ENCODE data around the gene KLHL36.
A peak's percentile ranks its signal among the peaks of the same experiment; 100 is the strongest.
"Not testable (repeated sequence)": the region's sequence is repeated elsewhere in the genome, so short reads cannot be mapped to it uniquely, and the experiment has no call there.

Gene KLHL36

GRCh38 chr16:84670063-84670462 is 21.8 kb downstream of the KLHL36 start:
- no peak for DNase-seq (ENCODE audit: low read depth in 2 of 2)

- no peak for DNase-seq (ENCODE audit: low read depth in 2 of 2)
Measured at GRCh38 chr16:84672276-84673202, 24.2 kb downstream of the KLHL36 start.

GRCh38 chr16:84673203-84673535 is 24.9 kb downstream of the KLHL36 start:
- no peak for DNase-seq (ENCODE audit: low read depth in 2 of 2)

GRCh38 chr16:84673561-84673960 is 25.2 kb downstream of the KLHL36 start:
- DNase-seq (ENCODE audit: low read depth in 2 of 2) = no peak

GRCh38 chr16:84675423-84675822 is 27.1 kb downstream of the KLHL36 start:
- no peak for DNase-seq (ENCODE audit: low read depth in 2 of 2)

GRCh38 chr16:84675884-84676283 is 27.6 kb downstream of the KLHL36 start:
- no peak for DNase-seq (ENCODE audit: low read depth in 2 of 2)

GRCh38 chr16:84677017-84677803 is 28.9 kb downstream of the KLHL36 start:
- DNase-seq (ENCODE audit: low read depth in 2 of 2) = no peak

GRCh38 chr16:84677849-84678248 is 29.5 kb downstream of the KLHL36 start:
- DNase-seq (ENCODE audit: low read depth in 2 of 2) = no peak

- no peak for DNase-seq (ENCODE audit: low read depth in 2 of 2)
Measured at GRCh38 chr16:84678541-84678940, 30.2 kb downstream of the KLHL36 start.

- no peak for DNase-seq (ENCODE audit: low read depth in 2 of 2)
Measured at GRCh38 chr16:84680165-84680842, 32.0 kb downstream of the KLHL36 start.

GRCh38 chr16:84680843-84681629 is 32.7 kb downstream of the KLHL36 start:
- DNase-seq (ENCODE audit: low read depth in 2 of 2) = no peak

- no peak for DNase-seq (ENCODE audit: low read depth in 2 of 2)
Measured at GRCh38 chr16:84683691-84684591, 35.6 kb downstream of the KLHL36 start.

GRCh38 chr16:84684592-84684965 is 36.3 kb downstream of the KLHL36 start:
- no peak for DNase-seq (ENCODE audit: low read depth in 2 of 2)

- DNase-seq (ENCODE audit: low read depth in 2 of 2) = no peak
Measured at GRCh38 chr16:84685210-84685609, 36.9 kb downstream of the KLHL36 start.

- DNase-seq (ENCODE audit: low read depth in 2 of 2) = no peak
Measured at GRCh38 chr16:84686707-84687298, 38.5 kb downstream of the KLHL36 start.

GRCh38 chr16:84687715-84688114 is 39.4 kb downstream of the KLHL36 start:
- peak; percentile 61 to 65 for DNase-seq (ENCODE audit: low read depth in 2 of 2)

GRCh38 chr16:84688163-84688562 is 39.9 kb downstream of the KLHL36 start:
- DNase-seq (ENCODE audit: low read depth in 2 of 2) = not testable (repeated sequence)

- peak; percentile 82 to 84 for DNase-seq (ENCODE audit: low read depth in 2 of 2)
Measured at GRCh38 chr16:84689111-84689510, 40.8 kb downstream of the KLHL36 start.

GRCh38 chr16:84690088-84690819 is 41.9 kb downstream of the KLHL36 start:
- no peak for DNase-seq (ENCODE audit: low read depth in 2 of 2)

All from fibroblast of skin of left quadriceps (primary cell).